GM12892 (cell line): ENCODE data around the gene OR8B8.

Source experiments
- POLR2A ChIP-seq: IDR thresholded peaks from 2 replicates; pipeline ENCODE4 v1.6.1; 2011; ENCODE audit warnings: low read depth, low read length, control low read depth
- POLR2AphosphoS5 ChIP-seq: IDR thresholded peaks from 2 replicates; pipeline ENCODE4 v1.6.1; 2011; ENCODE audit warnings: low read depth, low read length, control low read depth

DNA sequence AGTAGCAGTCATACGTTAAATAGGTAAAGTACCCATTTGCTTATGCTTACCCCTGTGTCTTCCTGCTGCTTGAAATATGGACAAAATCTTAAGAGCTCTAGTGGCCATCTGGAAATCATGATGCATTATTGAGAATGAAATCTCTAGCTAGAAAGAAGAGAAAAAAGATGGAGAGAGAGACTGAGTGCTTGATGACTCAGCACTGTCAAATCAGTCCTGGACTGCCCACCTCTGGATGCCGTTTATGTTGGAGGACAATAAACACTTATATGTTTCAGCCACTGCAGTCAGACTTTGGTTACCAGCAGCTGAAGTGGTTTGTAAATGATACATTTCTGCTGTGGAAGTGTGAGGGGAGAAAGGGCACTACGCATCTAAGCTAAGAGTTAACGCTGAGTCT is 24.5 kb downstream of the OR8B8 start:
- TF ChIP-seq POLR2AphosphoS5 (no peak), POLR2A (no peak)
